Skeletal muscle tissue (tissue), 5 donors: ENCODE results near the gene EDN2. TPM values are rescaled to one million over a fixed set of nuclear protein-coding genes. Genes with fewer than 3 reads are reported as not detected.

Source experiments
- H3K27ac ChIP-seq: one replicate; pipeline ENCODE4 v1.7.0; 2013; ENCODE audit warnings: mild to moderate bottlenecking, low read depth, low read length, inconsistent platforms
- H3K27me3 ChIP-seq, 3 donors: one replicate each; pipeline ENCODE4 v1.7.0; 2013; ENCODE audit warnings: low read length in 3 of 3; ENCODE audit not compliant: control insufficient read depth in 3 of 3, insufficient read depth in 3 of 3
- H3K36me3 ChIP-seq, 3 donors: one replicate each; pipeline ENCODE4 v1.7.0; 2013; ENCODE audit warnings: low read length in 3 of 3; ENCODE audit not compliant: control insufficient read depth in 3 of 3, insufficient read depth in 3 of 3
- H3K4me1 ChIP-seq, 3 donors: one replicate each; pipeline ENCODE4 v1.7.0; 2013; ENCODE audit warnings: low read length in 3 of 3, mild to moderate bottlenecking in 3 of 3; ENCODE audit not compliant: control insufficient read depth in 3 of 3, insufficient read depth in 3 of 3
- H3K4me3 ChIP-seq, 3 donors: one replicate each; pipeline ENCODE4 v1.7.0; 2013; ENCODE audit warnings: low read length in 3 of 3
- H3K9ac ChIP-seq, 3 donors: one replicate each; pipeline ENCODE4 v1.7.0; 2013; ENCODE audit warnings: low read length in 3 of 3, mild to moderate bottlenecking in 3 of 3, moderate library complexity in 2 of 3, low read depth in 1 of 3
- H3K9me3 ChIP-seq, 3 donors: one replicate each; pipeline ENCODE4 v1.7.0; 2013; ENCODE audit warnings: low read length in 3 of 3; ENCODE audit not compliant: control insufficient read depth in 3 of 3
- small RNA-seq: library from RNA; depleted of rRNA; stranded (forward); fragments of <200 nt; gene quantifications from one replicate; pipeline ENCODE3, GENCODE V24; 2014
- total RNA-seq: library from RNA; depleted of rRNA; stranded (reverse); fragments of >200 nt; gene quantifications from one replicate; pipeline ENCODE4 v1.2.3, GENCODE V29; 2014
- donor health status: Osteomylitis.

EDN2 gene
- total RNA-seq, 1 donor from 2014 or later: not detected

DNA sequence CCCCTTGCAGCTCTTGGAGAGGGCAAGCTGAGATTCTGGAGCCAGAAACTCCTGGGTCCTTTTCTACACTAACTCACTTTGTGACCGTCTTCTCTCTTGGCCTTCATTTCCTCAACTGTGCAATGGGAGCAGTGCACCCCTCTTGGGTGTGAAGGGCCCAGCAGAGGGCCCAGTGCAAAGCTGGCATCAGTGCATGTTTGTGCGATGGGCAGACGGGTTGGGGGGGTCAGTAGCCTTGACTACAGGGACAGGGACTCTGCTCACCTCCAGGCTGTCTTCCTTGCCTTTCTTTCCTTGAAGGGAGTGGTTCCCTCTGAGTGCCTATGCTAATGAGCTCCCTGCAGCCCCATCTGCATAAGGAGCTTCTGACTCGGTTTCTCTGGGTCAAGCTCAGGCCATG, 51.0 kb downstream of the EDN2 start:
- no peaks in the 10 kb centered on the region for H3K36me3 ChIP-seq
- no peak overlapping the region for H3K27ac ChIP-seq
- peaks cover 16 to 40% (median 22%) of the 10 kb centered on the region in 3 donors for H3K4me1 ChIP-seq
- no peaks in the 10 kb centered on the region for H3K9me3 ChIP-seq
- no peak overlapping the region for H3K4me3 ChIP-seq
- H3K9ac ChIP-seq: peak overlapping the region in 1 of 3 donors; percentile 54
- peaks cover 0 to 15% (median 10%) of the 10 kb centered on the region in 3 donors for H3K27me3 ChIP-seq

DNA sequence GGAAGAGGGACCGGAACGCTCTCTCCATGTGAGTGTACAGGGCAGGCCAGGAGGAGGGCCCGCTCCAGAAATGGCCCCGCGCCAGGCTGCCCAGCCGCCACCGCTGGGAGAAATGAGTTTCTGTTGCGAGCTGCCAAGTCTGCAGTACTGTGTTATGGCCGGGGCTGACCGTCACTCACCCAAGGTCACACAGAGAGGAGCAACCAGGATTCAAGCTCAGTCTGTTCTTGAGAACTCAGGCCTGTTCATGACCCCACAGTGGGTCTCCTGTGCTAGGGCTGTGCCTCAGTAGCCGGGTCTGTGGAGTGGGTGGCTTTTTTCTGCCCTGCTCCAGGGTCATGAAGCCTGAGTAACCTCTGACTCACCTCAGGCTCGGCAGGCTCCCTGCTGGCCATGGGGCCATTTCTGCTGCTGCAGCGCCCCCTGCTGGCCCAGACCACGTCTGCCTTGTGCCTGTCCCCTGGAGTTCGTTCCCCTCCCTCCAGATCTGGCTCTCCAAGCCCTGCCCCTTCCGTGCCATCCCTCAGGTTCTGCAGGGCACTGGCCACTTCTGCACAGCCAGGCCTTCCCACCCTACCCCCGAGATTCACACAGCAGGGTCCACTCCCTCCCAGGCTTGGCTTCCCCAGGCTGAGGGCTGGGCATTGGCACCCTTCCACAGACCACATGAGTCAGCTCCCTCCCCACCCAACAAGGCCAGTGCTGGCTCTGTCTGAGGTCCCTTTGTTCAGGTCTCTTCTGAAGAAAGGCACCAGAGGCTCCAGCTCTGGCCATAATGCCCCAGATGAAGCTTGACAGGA, 51.8 kb downstream of the EDN2 start:
- H3K4me1 ChIP-seq: peaks cover 16 to 40% (median 23%) of the 10 kb centered on the region in 3 donors
- H3K9me3 ChIP-seq: no peaks in the 10 kb centered on the region
- H3K9ac ChIP-seq: peak overlapping the region; percentile 33 to 57 (median 54)
- H3K27me3 ChIP-seq: peaks cover 0 to 15% (median 10%) of the 10 kb centered on the region in 3 donors
- peak overlapping the region in 2 of 3 donors; percentile 29 to 51 for H3K4me3 ChIP-seq
- H3K36me3 ChIP-seq: no peaks in the 10 kb centered on the region
- peak overlapping the region; percentile 72 for H3K27ac ChIP-seq

DNA sequence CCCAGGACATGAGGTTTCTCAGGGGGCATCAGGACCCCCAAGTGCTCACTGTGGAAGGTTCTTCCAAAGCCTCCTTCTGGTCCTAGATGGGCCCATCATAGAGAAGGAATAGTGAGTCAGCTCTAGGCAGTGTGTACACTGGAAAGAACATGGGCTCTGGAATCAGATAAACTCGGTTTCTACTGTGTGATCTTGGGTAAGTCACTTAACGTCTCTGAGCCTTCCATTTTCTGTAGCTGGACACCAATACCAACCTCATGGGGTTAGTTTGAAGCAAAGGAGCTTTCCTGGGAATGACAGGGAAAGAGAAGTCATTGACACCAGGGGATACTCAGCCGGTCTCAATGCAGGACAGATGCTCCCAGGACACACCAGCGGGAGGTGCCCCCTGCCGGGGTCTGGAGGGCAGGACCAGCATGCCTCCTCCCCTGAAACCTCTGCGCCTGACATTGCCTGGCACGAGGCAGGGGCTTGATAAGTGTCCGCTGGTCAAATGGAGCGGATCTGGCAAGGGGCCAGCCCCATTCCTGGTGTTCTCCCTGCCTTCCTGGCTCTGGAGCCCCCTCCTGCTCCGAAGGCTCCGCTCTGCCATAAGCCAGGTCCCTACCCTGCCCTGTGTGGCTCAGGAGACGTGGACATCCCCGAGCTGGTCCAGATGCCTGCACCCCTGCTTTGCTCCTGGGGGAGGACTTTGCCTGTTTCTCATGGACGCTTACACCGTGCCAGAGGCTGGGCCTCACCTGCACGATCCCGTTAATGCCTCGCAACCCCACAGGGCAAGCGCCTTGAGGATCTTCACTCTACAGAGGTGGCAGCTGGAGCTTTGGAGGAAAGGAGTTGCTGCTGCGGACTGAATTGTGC, 52.8 kb downstream of the EDN2 start:
- H3K27ac ChIP-seq: peak overlapping the region; percentile 72
- peak overlapping the region in 1 of 3 donors; percentile 22 for H3K4me3 ChIP-seq
- H3K9me3 ChIP-seq: no peaks in the 10 kb centered on the region
- H3K36me3 ChIP-seq: no peaks in the 10 kb centered on the region
- H3K9ac ChIP-seq: peak overlapping the region in 1 of 3 donors; percentile 54
- H3K27me3 ChIP-seq: peaks cover 0 to 13% (median 10%) of the 10 kb centered on the region in 3 donors
- peaks cover 16 to 40% (median 23%) of the 10 kb centered on the region in 3 donors for H3K4me1 ChIP-seq

DNA sequence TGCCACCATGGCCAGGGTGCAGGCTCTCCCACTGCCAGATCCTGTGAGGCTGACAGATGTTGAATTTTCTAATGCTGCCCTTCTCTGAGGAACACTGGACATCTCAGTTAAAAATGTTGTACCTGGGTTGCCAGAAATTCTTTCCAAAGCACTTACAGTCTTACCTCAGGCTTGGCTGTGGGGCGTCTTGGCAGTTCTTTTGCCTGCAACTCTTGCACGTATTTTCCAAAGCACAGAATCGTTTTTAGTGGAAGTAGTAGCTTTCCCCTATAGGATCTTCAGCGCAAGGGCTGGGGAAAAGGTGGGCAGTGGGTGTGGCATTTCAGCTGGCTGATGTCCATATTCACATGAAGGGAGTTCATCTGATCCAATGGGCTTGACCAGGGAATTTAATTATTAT, 53.9 kb downstream of the EDN2 start:
- Histone ChIP-seq H3K27ac (no peak overlapping the region), H3K4me1 (peaks cover 16 to 40% (median 23%) of the 10 kb centered on the region in 3 donors), H3K9ac (no peak overlapping the region), H3K27me3 (peaks cover 0 to 7% (median 4%) of the 10 kb centered on the region in 3 donors), H3K36me3 (no peaks in the 10 kb centered on the region), H3K9me3 (no peaks in the 10 kb centered on the region), H3K4me3 (no peak overlapping the region)

DNA sequence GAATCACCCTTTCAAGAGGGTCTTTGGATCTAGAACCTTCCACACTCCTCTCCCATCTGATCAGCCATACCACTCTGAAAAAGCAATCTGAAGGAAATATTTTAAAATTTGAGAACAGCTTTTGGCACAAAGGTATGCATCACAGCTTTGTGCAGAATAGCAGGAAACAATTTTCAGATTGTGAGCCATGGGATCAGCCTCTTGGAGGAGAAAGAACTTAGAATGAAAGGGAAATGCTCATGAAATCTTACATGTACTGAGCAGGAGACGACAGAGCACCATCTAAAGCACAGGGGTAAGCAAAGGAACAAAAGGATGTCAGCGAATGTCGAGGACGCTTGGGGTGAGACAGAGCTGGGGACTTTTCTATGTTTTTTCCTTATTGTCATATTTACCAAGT, 54.4 kb downstream of the EDN2 start:
- no peak overlapping the region for H3K9ac ChIP-seq
- H3K4me1 ChIP-seq: peaks cover 16 to 44% (median 23%) of the 10 kb centered on the region in 3 donors

DNA sequence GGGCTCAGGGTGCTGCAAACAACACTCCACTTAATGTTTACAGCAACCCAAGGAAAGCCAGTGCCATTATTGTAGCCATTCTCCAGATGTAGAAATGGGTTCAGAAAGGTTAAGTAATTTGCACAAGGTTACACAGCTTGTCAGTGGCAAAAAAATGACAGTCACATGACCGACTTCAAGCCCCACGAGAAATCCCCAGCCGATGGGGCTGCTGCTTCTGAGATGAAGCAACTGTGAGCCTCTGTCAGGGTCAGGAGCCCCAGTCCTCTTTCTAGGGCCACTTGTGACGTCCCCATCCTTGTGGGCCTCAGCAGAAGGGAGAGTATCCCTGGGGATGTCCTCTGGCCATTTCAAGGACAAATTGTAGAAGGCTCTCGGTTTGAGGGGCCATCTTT, 54.8 kb downstream of the EDN2 start:
- Histone ChIP-seq H3K4me1 (peaks cover 16 to 48% (median 24%) of the 10 kb centered on the region in 3 donors), H3K27me3 (peaks cover 0 to 2% (median 0%) of the 10 kb centered on the region in 3 donors), H3K4me3 (no peak overlapping the region), H3K9ac (no peak overlapping the region), H3K27ac (no peak overlapping the region), H3K36me3 (no peaks in the 10 kb centered on the region), H3K9me3 (no peaks in the 10 kb centered on the region)

More for the DNA sequence above, 54.4 kb downstream of the EDN2 start:
- Histone ChIP-seq H3K36me3 (no peaks in the 10 kb centered on the region), H3K4me3 (no peak overlapping the region), H3K27me3 (peaks cover 0 to 3% (median 0%) of the 10 kb centered on the region in 3 donors), H3K9me3 (no peaks in the 10 kb centered on the region), H3K27ac (no peak overlapping the region)

Small RNAs within 50 kb of the gene (small RNA-seq; reads per million reads assigned to genes)
- not detected for gene RNA5SP45

Other genes starting within 250 kb of the EDN2 start
- gene SCMH1, start 242.4 kb downstream of the EDN2 start, total RNA-seq: 13.0 TPM
- gene FOXO6, start 123.2 kb downstream of the EDN2 start, total RNA-seq: 2.6 TPM